ENCODE data around the gene MUC13.

The MUC13 gene

GRCh38 chr3:124942613-124943012, 8.1 kb upstream of the MUC13 start:
- no peak for DNase-seq

GRCh38 chr3:124941771-124942170, 7.2 kb upstream of the MUC13 start:
- no peak for DNase-seq

- DNase-seq: no peak
Observed at GRCh38 chr3:124939661-124940060, 5.1 kb upstream of the MUC13 start.

- no peak for DNase-seq
Observed at GRCh38 chr3:124938896-124939295, 4.3 kb upstream of the MUC13 start.

- no peak for DNase-seq
Observed at GRCh38 chr3:124937049-124937448, 2.5 kb upstream of the MUC13 start.

- DNase-seq: no peak
Observed at GRCh38 chr3:124935794-124936542, 1.4 kb upstream of the MUC13 start.

- DNase-seq: no peak
Observed at GRCh38 chr3:124935264-124935663, 713 bp upstream of the MUC13 start.

- DNase-seq: peak; percentile 34
Observed at GRCh38 chr3:124928333-124929202, 6.0 kb downstream of the MUC13 start.

GRCh38 chr3:124927574-124928045, 6.9 kb downstream of the MUC13 start:
- no peak for DNase-seq

GRCh38 chr3:124926426-124927101, 8.0 kb downstream of the MUC13 start:
- DNase-seq: no peak

- DNase-seq: no peak
Observed at GRCh38 chr3:124924741-124925140, 9.8 kb downstream of the MUC13 start.

GRCh38 chr3:124923833-124924232, 10.7 kb downstream of the MUC13 start:
- no peak for DNase-seq

GRCh38 chr3:124920718-124921117, 13.8 kb downstream of the MUC13 start:
- DNase-seq: no peak

GRCh38 chr3:124919756-124920155, 14.8 kb downstream of the MUC13 start:
- no peak for DNase-seq

GRCh38 chr3:124918524-124918923, 16.0 kb downstream of the MUC13 start:
- DNase-seq: no peak

- no peak for DNase-seq
Observed at GRCh38 chr3:124916837-124917409, 17.6 kb downstream of the MUC13 start.

GRCh38 chr3:124915254-124915653, 19.3 kb downstream of the MUC13 start:
- no peak for DNase-seq

GRCh38 chr3:124907957-124908356, 26.6 kb downstream of the MUC13 start:
- DNase-seq: no peak

- DNase-seq: no peak
Observed at GRCh38 chr3:124904835-124905492, 29.6 kb downstream of the MUC13 start.

- DNase-seq: no peak
Observed at GRCh38 chr3:124903896-124904834, 30.4 kb downstream of the MUC13 start.

- DNase-seq: no peak
Observed at GRCh38 chr3:124896824-124897526, 37.6 kb downstream of the MUC13 start.
